Dedifferentiated amniotic fluid mesenchymal stem cell (primary cell): ENCODE results near the gene TBX5.

Source experiments
- DNase-seq: peaks from one replicate; pipeline ENCODE4 v3.0.0-alpha.2; 2016; ENCODE audit errors: extremely low spot score

Gene TBX5

DNA sequence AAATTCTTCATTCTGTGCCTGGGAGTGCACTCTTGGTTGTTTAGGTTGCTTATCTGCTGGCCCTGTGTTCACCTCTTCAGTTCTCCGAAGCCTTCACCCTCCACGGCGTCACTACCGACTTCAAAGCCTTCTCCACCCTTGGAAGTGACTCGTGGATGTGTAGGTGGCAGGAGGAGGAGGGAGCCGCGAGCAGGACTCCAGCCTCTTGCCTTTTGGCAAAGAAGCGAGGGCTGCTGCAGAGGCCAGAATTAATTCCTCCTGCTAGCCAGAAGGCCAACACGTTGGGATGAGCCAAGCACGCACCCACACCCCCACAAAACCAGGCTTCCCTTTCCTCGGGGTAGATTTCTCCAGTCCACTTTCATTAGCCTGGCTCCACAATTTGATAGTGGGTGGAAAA is 86.5 kb downstream of the TBX5 start:
- no peak for DNase-seq

DNA sequence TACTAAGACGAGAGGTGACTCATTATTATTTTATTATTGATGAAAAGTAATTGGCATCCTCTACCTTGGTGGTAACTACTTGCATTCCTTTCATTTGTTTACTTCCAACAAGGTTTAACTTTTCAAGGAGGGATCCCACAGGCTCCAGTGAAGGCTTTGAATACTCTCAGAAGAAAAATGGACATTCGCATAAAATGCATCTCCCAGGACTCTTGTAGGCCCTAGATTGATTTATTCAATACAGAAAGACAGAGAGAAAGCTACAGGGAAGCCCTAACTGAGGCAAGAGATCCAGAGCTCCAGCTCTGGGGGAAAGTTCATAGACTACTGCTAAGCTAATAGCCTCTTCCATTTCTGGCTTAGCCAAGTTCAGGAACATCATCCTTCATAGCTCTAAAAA is 87.0 kb downstream of the TBX5 start:
- no peak for DNase-seq

DNA sequence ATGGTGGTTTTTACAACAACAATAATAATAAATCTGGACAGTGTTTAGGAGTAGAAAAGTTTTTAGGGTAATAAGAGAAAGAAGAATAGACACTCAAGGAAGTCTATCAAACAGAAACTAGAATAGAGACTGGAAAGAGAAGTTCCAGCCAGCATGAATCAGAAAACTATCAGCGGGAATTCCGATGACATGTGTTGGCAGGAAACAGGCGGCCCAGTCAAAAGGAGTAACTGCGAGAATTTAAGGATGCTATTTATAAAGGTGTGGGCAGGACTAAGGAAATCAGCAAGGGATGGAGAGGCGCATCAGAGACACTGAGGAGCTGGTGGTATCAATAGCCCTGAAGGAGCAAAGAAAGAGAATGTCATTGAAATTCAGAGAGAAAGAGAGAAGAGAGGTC is 89.9 kb downstream of the TBX5 start:
- DNase-seq, result no peak

DNA sequence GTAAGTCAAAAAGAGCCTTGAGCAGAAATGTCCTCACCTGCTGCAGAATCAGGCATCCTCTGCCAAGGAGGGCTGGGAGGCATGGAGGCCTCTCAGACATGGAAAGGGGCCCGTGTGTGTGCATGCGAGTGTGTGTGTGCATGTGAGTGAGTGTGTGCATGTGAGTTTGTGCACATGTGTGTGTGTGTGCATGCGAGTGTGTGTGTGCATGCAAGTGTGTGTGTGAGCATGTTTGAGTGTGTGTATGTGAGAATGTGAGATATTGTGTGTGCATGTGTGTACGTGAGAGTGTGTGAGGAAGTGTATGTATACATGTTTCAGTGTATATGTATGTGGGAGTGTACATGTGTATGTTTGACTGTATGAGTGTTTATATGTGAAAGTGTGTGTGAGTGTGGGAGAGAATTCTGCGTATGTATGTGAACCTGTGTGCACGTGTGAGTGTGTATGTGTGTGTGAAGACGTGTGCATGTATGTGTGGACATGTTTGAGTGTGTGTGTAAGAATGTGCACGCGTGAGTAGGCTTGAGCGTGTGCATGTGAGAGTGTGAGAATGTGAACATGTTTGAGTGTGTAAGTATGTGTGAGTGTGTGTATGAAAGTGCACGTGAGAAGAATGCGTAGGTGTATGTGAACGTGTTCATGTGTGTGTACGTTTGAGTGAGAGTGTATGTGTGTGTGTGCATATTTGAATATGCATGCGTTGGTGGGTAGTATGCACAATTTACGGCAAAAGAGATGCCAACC is 90.8 kb downstream of the TBX5 start:
- no peak for DNase-seq

DNA sequence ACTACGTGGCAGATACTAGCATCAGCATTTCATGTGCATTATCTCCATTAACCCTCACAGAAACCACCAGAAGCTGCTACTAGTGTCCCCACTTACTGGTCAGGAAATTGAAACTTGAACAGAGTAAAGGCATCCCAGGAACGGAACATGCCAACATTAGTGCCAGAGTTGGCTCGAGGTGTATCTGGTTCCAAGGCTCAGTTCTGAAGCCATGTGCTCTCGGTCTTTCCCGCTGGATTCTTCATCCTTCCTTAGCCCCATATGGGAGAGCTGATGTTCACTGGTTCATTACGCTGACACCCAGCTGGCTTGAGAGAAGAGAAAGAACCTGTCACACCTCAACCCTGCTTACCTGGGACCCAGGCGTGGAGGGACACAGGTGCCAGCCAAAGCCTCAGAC is 91.5 kb downstream of the TBX5 start:
- DNase-seq, result no peak

DNA sequence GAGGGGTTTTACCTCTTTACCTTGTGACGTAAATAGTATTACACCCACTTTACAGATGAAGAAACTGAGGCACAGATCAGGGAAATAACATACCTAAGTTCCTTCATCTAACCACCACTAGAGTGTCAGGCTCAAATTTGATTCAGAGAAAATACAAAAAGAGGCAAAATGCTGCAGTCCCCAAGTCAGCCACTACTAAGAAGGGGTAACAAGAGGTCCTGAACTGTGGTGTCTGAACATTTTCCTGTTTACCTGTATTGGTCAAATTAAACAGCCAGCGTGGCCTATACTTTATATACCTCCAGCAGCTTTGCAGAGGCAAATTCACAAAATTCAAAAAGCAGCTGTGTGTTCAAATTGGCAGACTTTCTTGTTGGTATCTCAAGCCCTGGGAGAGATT is 92.0 kb downstream of the TBX5 start:
- no peak for DNase-seq

DNA sequence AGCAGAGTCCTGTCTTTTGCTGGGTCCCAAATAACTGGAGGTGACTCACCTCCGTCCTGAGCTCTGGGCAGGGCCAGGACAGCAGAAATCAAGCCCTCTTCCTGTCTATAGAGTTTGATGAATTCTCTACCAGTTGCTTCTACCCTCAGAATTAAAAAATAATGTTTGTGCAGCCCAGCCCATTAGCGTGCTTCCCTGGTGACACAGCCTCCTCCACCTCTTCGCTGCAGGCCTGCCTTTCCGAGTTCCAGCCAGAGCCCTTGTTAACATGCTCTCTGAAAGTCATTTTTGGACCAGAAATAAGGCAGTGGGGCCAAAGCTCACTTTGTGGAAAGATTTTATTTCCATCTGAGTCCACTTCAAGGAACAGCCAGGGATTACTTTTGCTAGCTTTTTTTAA is 94.0 kb downstream of the TBX5 start:
- DNase-seq, result no peak

DNA sequence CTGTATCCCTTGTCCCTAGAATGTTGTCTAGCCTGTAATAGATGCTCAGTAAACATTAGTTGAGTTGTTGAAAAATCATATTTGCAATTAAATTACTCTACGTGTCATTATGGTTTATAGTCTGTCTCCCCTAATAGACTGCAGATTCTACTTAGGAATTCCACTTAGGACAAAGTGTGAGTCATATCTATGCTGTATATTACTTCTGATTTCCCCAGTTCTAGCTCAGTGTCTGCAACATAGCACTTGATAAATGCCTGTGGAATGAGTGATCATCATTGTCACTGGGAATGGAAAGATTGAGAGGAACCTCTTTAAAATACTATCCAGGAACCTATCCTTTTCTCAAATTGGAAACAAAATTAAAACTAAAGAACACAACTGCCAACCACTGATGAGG is 99.3 kb downstream of the TBX5 start:
- no peak for DNase-seq

DNA sequence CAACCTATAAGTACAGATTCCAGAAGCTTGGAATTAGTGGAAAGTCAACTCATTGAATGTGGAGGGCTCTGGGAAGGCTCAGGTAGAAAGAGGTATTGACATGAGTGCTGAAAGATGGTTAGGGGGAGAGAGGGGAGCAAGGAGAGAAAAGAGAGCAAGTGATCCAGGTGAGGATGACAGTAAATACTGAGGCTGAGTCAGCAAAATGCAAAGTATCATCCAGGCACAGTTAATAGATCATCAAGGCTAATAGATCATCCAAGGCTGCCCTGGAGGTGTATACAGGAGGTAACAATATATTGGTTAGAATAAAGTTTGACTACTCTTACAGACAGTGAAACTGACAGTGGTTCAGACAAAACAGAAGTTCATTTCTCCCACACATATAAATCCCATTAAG is 100.5 kb downstream of the TBX5 start:
- DNase-seq, result no peak
